IMR-90 (cell line): ENCODE results near the gene MRTO4. TPM values are rescaled to one million over a fixed set of nuclear protein-coding genes. Genes with fewer than 3 reads are reported as not detected.

Experiments
- ATAC-seq: fragments of 200-7000 bp; cut with Tn5 transposase; 2 replicates; pipeline ENCODE4 v1.9.1; 2020; ENCODE audit warnings: low read depth, mild to moderate bottlenecking, moderate library complexity
- BruUV-seq: library from RNA; stranded (reverse); fragments of 400-500 nt; replicated peaks from 2 replicates; lab custom pipeline; 2021; lab: Mats Ljungman, UMichigan
- CTCF ChIA-PET: fragments of 300-600 bp; formaldehyde crosslinking; extraction: SDS; loops from one replicate; lab custom pipeline; 2021; ENCODE audit warnings: antibody characterized with exemption; lab: Yijun Ruan, JAX
- POLR2A ChIA-PET: fragments of 300-600 bp; sonication (Branson Sonifier 250); formaldehyde crosslinking; loops from one replicate; lab custom pipeline; 2022; ENCODE audit warnings: antibody characterized with exemption; ENCODE audit not compliant: unreplicated experiment; lab: Charles Lee
- DNase-seq: peaks from one replicate; pipeline ENCODE4 v3.0.0; 2013
- H2AFZ ChIP-seq: replicated peaks from 2 replicates; pipeline ENCODE3; 2013; ENCODE audit warnings: low read length, mild to moderate bottlenecking; ENCODE audit not compliant: poor library complexity
- H2AK5ac ChIP-seq: 2 replicates; pipeline ENCODE4 v1.6.1; 2013; ENCODE audit warnings: low read depth, low read length, inconsistent platforms
- H2AK9ac ChIP-seq: replicated peaks from 2 replicates; pipeline ENCODE3; 2013; ENCODE audit warnings: mild to moderate bottlenecking, low read depth, low read length, moderate library complexity; ENCODE audit not compliant: poor library complexity
- H2BK120ac ChIP-seq: 2 replicates; pipeline ENCODE4 v1.6.1; 2013; ENCODE audit warnings: low read depth, low read length, inconsistent platforms
- H2BK15ac ChIP-seq: 3 replicates; pipeline ENCODE4 v1.6.1; 2013; ENCODE audit warnings: low read depth, low read length, inconsistent platforms
- H2BK20ac ChIP-seq: 2 replicates; pipeline ENCODE4 v1.6.1; 2013; ENCODE audit warnings: low read depth, mild to moderate bottlenecking, inconsistent platforms, low read length, moderate library complexity
- H2BK5ac ChIP-seq: 2 replicates; pipeline ENCODE4 v1.6.1; 2013; ENCODE audit warnings: mild to moderate bottlenecking, low read depth, low read length, inconsistent platforms; ENCODE audit not compliant: poor library complexity, severe bottlenecking
- H3K14ac ChIP-seq: replicated peaks from 2 replicates; pipeline ENCODE4 v1.6.1; 2013; ENCODE audit warnings: low read depth, low read length, inconsistent platforms
- H3K18ac ChIP-seq: 2 replicates; pipeline ENCODE4 v1.6.1; 2013; ENCODE audit warnings: low read depth, low read length, control low read depth
- H3K23ac ChIP-seq: 2 replicates; pipeline ENCODE4 v1.6.1; 2013; ENCODE audit warnings: low read depth, low read length, inconsistent platforms
- H3K27ac ChIP-seq: 2 replicates; pipeline ENCODE4 v1.5.1; 2013; ENCODE audit warnings: mild to moderate bottlenecking, control low read depth, low read length; ENCODE audit not compliant: insufficient read depth
- H3K27me3 ChIP-seq: 2 replicates; pipeline ENCODE4 v1.6.1; 2013; ENCODE audit warnings: low read length; ENCODE audit not compliant: control insufficient read depth, insufficient read depth
- H3K36me3 ChIP-seq: 2 replicates; pipeline ENCODE4 v1.6.1; 2013; ENCODE audit warnings: low read length, mixed read lengths; ENCODE audit not compliant: control insufficient read depth, insufficient read depth
- H3K4ac ChIP-seq: 2 replicates; pipeline ENCODE4 v1.6.1; 2013; ENCODE audit warnings: low read depth, low read length, inconsistent platforms
- H3K4me1 ChIP-seq: 2 replicates; pipeline ENCODE4 v1.6.1; 2013; ENCODE audit warnings: low read length, mixed read lengths; ENCODE audit not compliant: control insufficient read depth, insufficient read depth
- H3K4me2 ChIP-seq: 2 replicates; pipeline ENCODE4 v1.6.1; 2013; ENCODE audit warnings: low read depth, mild to moderate bottlenecking, control low read depth, low read length, moderate library complexity
- H3K4me3 ChIP-seq: 2 replicates; pipeline ENCODE4 v1.5.1; 2013; ENCODE audit warnings: low read depth, mild to moderate bottlenecking, control low read depth, low read length, moderate library complexity; ENCODE audit not compliant: insufficient read depth
- H3K56ac ChIP-seq: 2 replicates; pipeline ENCODE4 v1.6.1; 2013; ENCODE audit warnings: low read length, inconsistent platforms; ENCODE audit not compliant: insufficient read depth; ENCODE audit errors: extremely low read depth
- H3K79me1 ChIP-seq, 2 experiments: 2 replicates each; pipeline ENCODE4 v1.6.1; 2013; ENCODE audit warnings: low read length in 2 of 2, inconsistent platforms in 1 of 2, low read depth in 1 of 2
- H3K9ac ChIP-seq: 2 replicates; pipeline ENCODE4 v1.6.1; 2013; ENCODE audit warnings: low read depth, low read length, control low read depth
- H3K9me1 ChIP-seq: 2 replicates; pipeline ENCODE4 v1.6.1; 2013; ENCODE audit warnings: low read length, inconsistent platforms; ENCODE audit not compliant: insufficient read depth
- H3K9me3 ChIP-seq: 2 replicates; pipeline ENCODE4 v1.6.1; 2013; ENCODE audit warnings: low read length; ENCODE audit not compliant: control insufficient read depth, insufficient read depth
- H4K20me1 ChIP-seq: 2 replicates; pipeline ENCODE4 v1.6.1; 2013; ENCODE audit warnings: low read length, inconsistent platforms; ENCODE audit not compliant: insufficient read depth
- H4K5ac ChIP-seq: 2 replicates; pipeline ENCODE4 v1.6.1; 2013; ENCODE audit warnings: mild to moderate bottlenecking, low read depth, low read length, control low read depth
- H4K8ac ChIP-seq, 2 experiments: 2 replicates each; pipeline ENCODE4 v1.6.1; 2013; ENCODE audit warnings: low read depth in 2 of 2, low read length in 2 of 2, control low read depth in 1 of 2, inconsistent platforms in 1 of 2
- H4K91ac ChIP-seq: 2 replicates; pipeline ENCODE4 v1.6.1; 2013; ENCODE audit warnings: low read depth, low read length, inconsistent platforms; ENCODE audit not compliant: insufficient read depth
- CTCF ChIP-seq: conservative IDR thresholded peaks from 2 replicates; pipeline ENCODE4 v1.5.1; 2012; ENCODE audit warnings: mild to moderate bottlenecking, low read depth, low read length, improper control_type of control experiment
- ELK1 ChIP-seq: fragments of 150-350 bp; IDR thresholded peaks from 2 replicates; pipeline ENCODE4 v1.6.1; 2016; ENCODE audit warnings: low read depth, mild to moderate bottlenecking, low read length, moderate library complexity, borderline replicate concordance
- RCOR1 ChIP-seq: IDR thresholded peaks from 2 replicates; pipeline ENCODE4 v1.6.1; 2012; ENCODE audit warnings: mild to moderate bottlenecking, low read length, improper control_type of control experiment; ENCODE audit not compliant: insufficient replicate concordance
- SMC3 ChIP-seq: fragments of 150-350 bp; IDR thresholded peaks from 2 replicates; pipeline ENCODE4 v1.6.1; 2016; ENCODE audit warnings: low read depth, mild to moderate bottlenecking, antibody characterized with exemption, low read length, moderate library complexity
- USF2 ChIP-seq: fragments of 150-350 bp; IDR thresholded peaks from 2 replicates; pipeline ENCODE4 v1.6.1; 2017; ENCODE audit warnings: mild to moderate bottlenecking, antibody characterized with exemption, low read length, low read depth
- WGBS, 2 experiments: methylation state at CpG; one replicate each; pipeline versions ENCODE4 v1.1.5 to v1.1.7; 2013; ENCODE audit warnings: missing lambda C conversion rate in 2 of 2; ENCODE audit not compliant: insufficient read length in 1 of 2; ENCODE audit errors: extremely low coverage in 2 of 2; 5-methylcytosine and 5-hydroxymethylcytosine counted together
- dilution Hi-C: fragments of 300-500 bp; cut with HindIII; formaldehyde crosslinking; loops from one replicate; pipeline ENCODE4 v1.14.3; 2018; ENCODE audit warnings: low sequenced_read_pairs; ENCODE audit not compliant: unreplicated experiment
- in situ Hi-C: fragments of 300-500 bp; cut with MboI; formaldehyde crosslinking; loops from 3 replicates; pipeline ENCODE4 v1.14.3; 2019; ENCODE audit warnings: low sequenced_read_pairs, inconsistent platforms, mixed read lengths
- intact Hi-C: fragments of 100-400 bp; cut with micrococcal nuclease; formaldehyde crosslinking; loops from 2 replicates; pipeline ENCODE4 v1.10.0; 2022
- polyA plus RNA-seq, 3 experiments: library from polyadenylated mRNA; depleted of rRNA; stranded (reverse); fragments of >200 nt; gene quantifications; 2 replicates each; pipeline ENCODE4 v1.2.3, GENCODE V29; 2012; ENCODE audit warnings: low replicate concordance in 1 of 3
- total RNA-seq: library from RNA; depleted of rRNA; stranded (reverse); fragments of >200 nt; gene quantifications from 2 replicates; pipeline ENCODE4 v1.2.3, GENCODE V29; 2012

The MRTO4 gene
- total and polyA plus RNA-seq, 2 of the 4 experiments (the other 2 are of a cell fraction), result 48.0 to 58.1 TPM

GRCh38 chr1:19284881-19285280 lies 33.3 kb downstream of the MRTO4 start:
- no peak overlapping the region for H2AK5ac ChIP-seq
- 100% methylated on average over 1 of the region's 8 CpGs; no CpG with 5 or more reads in 1 of the 2 experiments for WGBS, 2 experiments
- H3K9me3 ChIP-seq, result no peaks in the 10 kb centered on the region
- TF ChIP-seq USF2, result no peak
- no peak for TF ChIP-seq RCOR1
- no peak for TF ChIP-seq ELK1
- TF ChIP-seq CTCF, result no peak
- no peak for TF ChIP-seq SMC3
- DNase-seq (no peak), ATAC-seq (no peak)
- no TSS peak for BruUV-seq
- H3K4me2 ChIP-seq, result no peak overlapping the region
- H3K4ac ChIP-seq, result no peak overlapping the region
- H3K9me1 ChIP-seq, result no peaks in the 10 kb centered on the region
- H2BK20ac ChIP-seq, result no peak overlapping the region
- dilution Hi-C loops (no loop called here), intact Hi-C loops (no loop called here), in situ Hi-C loops (no loop called here)
- H3K36me3 ChIP-seq, result peaks cover 3% of the 10 kb centered on the region
- H4K91ac ChIP-seq, result no peak overlapping the region
- H2BK15ac ChIP-seq, result no peak overlapping the region
- no peak overlapping the region for H3K14ac ChIP-seq
- CTCF ChIA-PET, result no interaction called here
- H3K18ac ChIP-seq, result no peak overlapping the region
- H2AK9ac ChIP-seq, result no peak overlapping the region
- no peak overlapping the region for H2BK120ac ChIP-seq
- H4K20me1 ChIP-seq, result no peaks in the 10 kb centered on the region
- H4K8ac ChIP-seq, result no peak overlapping the region
- H4K5ac ChIP-seq, result no peak overlapping the region
- no peak overlapping the region for H2AFZ ChIP-seq
- no peaks in the 10 kb centered on the region; a peak in 1 of 4 replicates for H3K79me1 ChIP-seq
- H3K9ac ChIP-seq, result no peak overlapping the region
- H2BK5ac ChIP-seq, result no peak overlapping the region
- H3K27me3 ChIP-seq, result no peaks in the 10 kb centered on the region
- H3K23ac ChIP-seq, result no peak overlapping the region
- H3K56ac ChIP-seq, result no peak overlapping the region
- peaks cover 3% of the 10 kb centered on the region; the same call in 1 of the 2 replicates for H3K4me1 ChIP-seq
- POLR2A ChIA-PET, result no interaction called here
- H3K4me3 ChIP-seq, result no peak overlapping the region
- H3K27ac ChIP-seq, result no peak overlapping the region
